ENCODE results near the gene SBF2.

DNA sequence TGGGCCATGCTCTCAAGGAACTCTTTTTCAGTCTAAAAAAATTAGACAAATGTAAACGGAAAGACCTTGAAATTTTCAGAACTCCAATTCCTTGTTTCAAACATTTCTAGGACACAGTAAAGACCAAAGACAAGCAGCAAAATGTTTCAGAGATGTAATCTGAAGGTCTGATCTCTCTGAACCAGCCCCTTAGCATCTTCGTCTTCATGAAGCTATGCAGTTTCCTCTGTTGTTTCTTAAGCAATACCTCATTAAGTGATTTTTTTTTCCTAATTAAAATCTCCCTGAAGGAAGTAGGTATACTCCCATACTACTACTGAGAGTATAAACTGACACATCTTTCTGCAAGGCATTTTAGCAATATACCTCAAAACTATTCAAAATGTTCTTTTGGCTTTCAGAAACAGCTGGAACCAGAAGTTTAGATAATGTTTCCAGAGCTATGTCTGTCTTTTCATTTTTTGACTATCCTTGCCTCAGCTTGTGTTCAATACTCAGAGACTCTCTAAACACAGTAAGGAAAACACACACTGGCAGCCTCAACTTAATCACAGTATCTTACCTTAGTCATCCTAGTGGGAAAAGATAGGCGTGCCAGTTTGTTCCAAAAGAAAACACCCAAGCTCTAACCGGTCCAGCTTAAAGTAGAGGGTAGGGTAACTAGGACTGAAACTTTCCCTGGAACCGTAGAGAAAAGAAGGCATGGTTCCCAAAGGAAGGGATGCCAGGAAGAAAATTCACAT is 25.1 kb downstream of the SBF2 start:
- no peak for TF ChIP-seq POLR2AphosphoS5 (IDR thresholded peaks at IDR 0.05)
- TF ChIP-seq, protein P1, sequence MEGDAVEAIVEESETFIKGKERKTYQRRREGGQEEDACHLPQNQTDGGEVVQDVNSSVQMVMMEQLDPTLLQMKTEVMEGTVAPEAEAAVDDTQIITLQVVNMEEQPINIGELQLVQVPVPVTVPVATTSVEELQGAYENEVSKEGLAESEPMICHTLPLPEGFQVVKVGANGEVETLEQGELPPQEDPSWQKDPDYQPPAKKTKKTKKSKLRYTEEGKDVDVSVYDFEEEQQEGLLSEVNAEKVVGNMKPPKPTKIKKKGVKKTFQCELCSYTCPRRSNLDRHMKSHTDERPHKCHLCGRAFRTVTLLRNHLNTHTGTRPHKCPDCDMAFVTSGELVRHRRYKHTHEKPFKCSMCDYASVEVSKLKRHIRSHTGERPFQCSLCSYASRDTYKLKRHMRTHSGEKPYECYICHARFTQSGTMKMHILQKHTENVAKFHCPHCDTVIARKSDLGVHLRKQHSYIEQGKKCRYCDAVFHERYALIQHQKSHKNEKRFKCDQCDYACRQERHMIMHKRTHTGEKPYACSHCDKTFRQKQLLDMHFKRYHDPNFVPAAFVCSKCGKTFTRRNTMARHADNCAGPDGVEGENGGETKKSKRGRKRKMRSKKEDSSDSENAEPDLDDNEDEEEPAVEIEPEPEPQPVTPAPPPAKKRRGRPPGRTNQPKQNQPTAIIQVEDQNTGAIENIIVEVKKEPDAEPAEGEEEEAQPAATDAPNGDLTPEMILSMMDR (IDR thresholded peaks at IDR 0.05) = no peak
